ENCODE results near the gene LRP1.
"Not testable (repeated sequence)": the region's sequence is repeated elsewhere in the genome, so short reads cannot be mapped to it uniquely, and the experiment has no call there.

DNA sequence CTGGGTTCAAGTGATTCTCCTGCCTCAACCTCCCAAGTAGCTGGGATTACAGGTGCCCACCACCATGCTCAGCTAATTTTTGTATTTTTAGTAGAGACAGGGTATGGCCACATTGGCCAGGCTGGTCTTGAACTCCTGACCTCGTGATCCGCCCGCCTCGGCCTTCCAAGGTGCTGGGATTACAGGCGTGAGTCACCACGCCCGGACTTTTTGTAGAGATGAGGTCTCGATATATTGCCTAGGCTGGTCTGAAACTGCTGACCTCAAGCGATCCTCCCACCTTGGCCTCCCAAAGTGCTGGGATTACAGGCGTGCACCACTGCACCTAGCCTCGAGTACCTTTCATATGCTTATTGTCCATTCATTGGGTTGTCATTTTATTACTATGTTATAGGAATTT is 7.6 kb upstream of the LRP1 start:
- not testable (repeated sequence) for TF ChIP-seq ZFP3 (CRISPR knock-in tag; IDR thresholded peaks at IDR 0.05); ZFP30 (CRISPR knock-in tag; IDR thresholded peaks at IDR 0.05); ARNTL (CRISPR knock-in tag; IDR thresholded peaks at IDR 0.05; ENCODE audit: borderline replicate concordance, low read depth); CSDC2 (CRISPR knock-in tag; IDR thresholded peaks at IDR 0.05)
